ENCODE data around the gene TAS1R3. TPM values are rescaled to one million over a fixed set of nuclear protein-coding genes. Genes with fewer than 3 reads are reported as not detected.

Gene TAS1R3
- total RNA-seq, 1 donor from 2014 or later, result 0.97 TPM

DNA sequence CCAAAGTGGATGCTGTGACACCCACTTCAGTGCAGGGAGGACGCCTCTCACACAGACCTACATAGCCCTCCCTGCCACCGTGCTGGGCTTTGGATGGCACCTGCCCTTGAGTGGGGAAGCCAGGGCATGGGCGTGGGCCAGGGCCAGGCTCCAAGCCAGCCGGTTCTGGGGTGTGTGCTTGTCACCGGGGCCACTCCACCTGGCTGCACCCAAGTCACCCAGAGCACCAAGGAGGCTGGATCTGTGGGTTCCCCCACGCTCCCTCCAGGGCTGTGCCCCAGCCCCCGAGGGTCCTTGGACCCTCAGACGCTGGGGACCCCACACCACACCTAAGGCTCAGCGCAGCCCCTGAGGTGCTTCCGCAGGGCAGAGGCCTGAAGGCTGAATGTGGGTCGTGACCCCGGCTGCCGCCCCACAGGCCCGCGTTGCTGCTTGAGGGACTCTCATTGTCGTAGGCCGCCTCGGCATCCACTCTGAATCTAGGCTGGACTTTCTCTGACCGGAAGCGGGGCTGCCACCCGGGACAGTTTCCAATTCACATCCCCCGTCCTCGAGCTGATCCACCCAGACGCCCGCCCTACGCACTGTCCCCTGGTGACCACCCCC, 25.8 kb downstream of the TAS1R3 start:
- no peaks in the 10 kb centered on the region for H3K27me3 Mint-ChIP-seq (ENCODE audit: unreplicated experiment)
- no peaks in the 10 kb centered on the region for H3K9me3 Mint-ChIP-seq (ENCODE audit: unreplicated experiment)
- peaks cover 70% of the 10 kb centered on the region for H3K4me1 Mint-ChIP-seq (ENCODE audit: unreplicated experiment)
- DNase-seq (ENCODE audit: extremely low spot score, unreplicated experiment), result no peak
- TF ChIP-seq, protein P1, sequence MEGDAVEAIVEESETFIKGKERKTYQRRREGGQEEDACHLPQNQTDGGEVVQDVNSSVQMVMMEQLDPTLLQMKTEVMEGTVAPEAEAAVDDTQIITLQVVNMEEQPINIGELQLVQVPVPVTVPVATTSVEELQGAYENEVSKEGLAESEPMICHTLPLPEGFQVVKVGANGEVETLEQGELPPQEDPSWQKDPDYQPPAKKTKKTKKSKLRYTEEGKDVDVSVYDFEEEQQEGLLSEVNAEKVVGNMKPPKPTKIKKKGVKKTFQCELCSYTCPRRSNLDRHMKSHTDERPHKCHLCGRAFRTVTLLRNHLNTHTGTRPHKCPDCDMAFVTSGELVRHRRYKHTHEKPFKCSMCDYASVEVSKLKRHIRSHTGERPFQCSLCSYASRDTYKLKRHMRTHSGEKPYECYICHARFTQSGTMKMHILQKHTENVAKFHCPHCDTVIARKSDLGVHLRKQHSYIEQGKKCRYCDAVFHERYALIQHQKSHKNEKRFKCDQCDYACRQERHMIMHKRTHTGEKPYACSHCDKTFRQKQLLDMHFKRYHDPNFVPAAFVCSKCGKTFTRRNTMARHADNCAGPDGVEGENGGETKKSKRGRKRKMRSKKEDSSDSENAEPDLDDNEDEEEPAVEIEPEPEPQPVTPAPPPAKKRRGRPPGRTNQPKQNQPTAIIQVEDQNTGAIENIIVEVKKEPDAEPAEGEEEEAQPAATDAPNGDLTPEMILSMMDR (IDR thresholded peaks at IDR 0.05), result no peak
- H3K27ac Mint-ChIP-seq (ENCODE audit: unreplicated experiment), result peak overlapping the region; percentile 90
- H3K36me3 Mint-ChIP-seq (ENCODE audit: unreplicated experiment), result peaks cover 9% of the 10 kb centered on the region
- H3K4me3 Mint-ChIP-seq (ENCODE audit: unreplicated experiment), result peak overlapping the region; percentile 90

DNA sequence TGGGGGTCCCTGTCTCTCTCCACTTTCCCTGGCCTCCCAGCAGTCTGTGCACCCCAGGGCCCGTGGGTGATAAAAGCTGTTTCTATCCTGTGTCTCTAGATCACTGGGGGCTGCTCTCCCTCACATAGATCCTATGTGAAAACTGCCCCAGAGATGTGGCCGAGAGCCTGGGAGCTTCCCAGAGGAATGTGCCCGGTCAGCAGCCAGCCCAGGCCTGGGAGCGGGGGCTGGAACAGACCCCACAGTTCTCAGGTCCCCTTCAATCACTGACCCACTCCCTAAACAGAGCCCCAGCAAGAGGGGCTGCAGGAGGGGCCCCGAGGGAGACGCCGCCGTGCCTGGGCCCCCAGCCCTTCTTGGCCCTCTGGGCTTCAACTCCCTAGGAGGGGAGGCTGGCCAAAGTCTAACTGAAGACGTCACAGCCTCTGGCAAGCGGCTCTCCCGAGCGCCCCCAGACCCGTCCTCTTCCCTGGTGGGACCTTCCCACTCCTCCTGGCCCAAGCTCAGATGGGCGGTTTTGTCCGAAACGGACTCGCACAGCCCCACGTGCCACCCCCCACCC, 26.9 kb downstream of the TAS1R3 start:
- TF ChIP-seq, protein P1 (IDR thresholded peaks at IDR 0.05), result no peak
- peak overlapping the region; percentile 90 for H3K27ac Mint-ChIP-seq (ENCODE audit: unreplicated experiment)
- H3K36me3 Mint-ChIP-seq (ENCODE audit: unreplicated experiment), result peaks cover 4% of the 10 kb centered on the region
- DNase-seq (ENCODE audit: extremely low spot score, unreplicated experiment), result no peak
- H3K4me1 Mint-ChIP-seq (ENCODE audit: unreplicated experiment), result peaks cover 65% of the 10 kb centered on the region
- no peaks in the 10 kb centered on the region for H3K9me3 Mint-ChIP-seq (ENCODE audit: unreplicated experiment)
- no peaks in the 10 kb centered on the region for H3K27me3 Mint-ChIP-seq (ENCODE audit: unreplicated experiment)
- peak overlapping the region; percentile 90 for H3K4me3 Mint-ChIP-seq (ENCODE audit: unreplicated experiment)

DNA sequence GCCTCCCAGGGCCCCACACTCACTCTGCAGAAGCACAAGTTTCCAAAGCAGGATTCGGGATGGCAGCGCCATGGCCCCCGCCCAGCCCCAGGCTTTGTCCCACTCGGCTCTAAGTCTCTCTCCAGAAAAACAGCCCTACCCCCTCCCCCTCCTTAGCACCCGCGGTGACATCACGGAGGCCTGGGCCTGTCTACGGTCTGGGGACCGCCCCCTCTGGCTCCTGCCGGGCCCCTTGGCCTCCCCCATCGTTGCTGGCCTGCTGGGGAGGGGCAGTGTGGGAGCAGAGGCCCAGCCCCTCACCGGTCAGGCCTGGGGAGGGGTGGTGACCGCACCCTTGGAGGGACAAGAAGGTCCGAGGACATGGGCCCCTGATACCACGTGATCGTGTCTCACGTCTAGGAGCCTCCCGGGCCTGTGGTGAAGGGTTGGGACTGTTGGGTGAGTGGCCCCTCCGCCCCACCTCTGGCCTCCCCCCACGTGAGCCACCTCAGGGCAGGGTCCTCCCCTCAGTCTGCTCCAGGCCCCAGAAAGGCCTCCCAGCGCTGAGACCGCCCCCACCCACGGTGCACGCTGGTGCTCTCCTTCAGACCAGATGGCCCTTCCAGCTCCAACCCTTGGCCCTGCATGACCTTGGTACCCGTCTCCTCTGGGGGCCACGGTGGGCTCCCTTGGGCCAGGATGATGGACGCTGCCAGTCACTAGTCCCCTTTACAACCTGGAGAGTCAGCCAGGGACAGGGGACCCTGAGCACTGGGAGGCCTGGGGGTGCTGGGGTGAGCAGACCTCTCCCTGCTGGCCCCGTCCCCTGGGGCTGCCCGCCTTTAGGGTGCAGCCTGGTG, 27.6 kb downstream of the TAS1R3 start, which contains the start of gene MXRA8:
MXRA8 (minus strand) TSS at position 123 of the 839 bp plus-strand sequence; CDS start at position 72, 51 bp downstream.
- Mint-ChIP-seq H3K36me3 (ENCODE audit: unreplicated experiment) (peaks cover 2% of the 10 kb centered on the region), H3K4me3 (ENCODE audit: unreplicated experiment) (peak within 1 kb of the TSS; percentile 90), H3K27me3 (ENCODE audit: unreplicated experiment) (no peaks in the 10 kb centered on the region), H3K4me1 (ENCODE audit: unreplicated experiment) (peaks cover 59% of the 10 kb centered on the region), H3K9me3 (ENCODE audit: unreplicated experiment) (no peaks in the 10 kb centered on the region), H3K27ac (ENCODE audit: unreplicated experiment) (peak within 1 kb of the TSS; percentile 90)
- no peak for DNase-seq (ENCODE audit: extremely low spot score, unreplicated experiment)
- TF ChIP-seq, protein P1 (IDR thresholded peaks at IDR 0.05), result no peak

DNA sequence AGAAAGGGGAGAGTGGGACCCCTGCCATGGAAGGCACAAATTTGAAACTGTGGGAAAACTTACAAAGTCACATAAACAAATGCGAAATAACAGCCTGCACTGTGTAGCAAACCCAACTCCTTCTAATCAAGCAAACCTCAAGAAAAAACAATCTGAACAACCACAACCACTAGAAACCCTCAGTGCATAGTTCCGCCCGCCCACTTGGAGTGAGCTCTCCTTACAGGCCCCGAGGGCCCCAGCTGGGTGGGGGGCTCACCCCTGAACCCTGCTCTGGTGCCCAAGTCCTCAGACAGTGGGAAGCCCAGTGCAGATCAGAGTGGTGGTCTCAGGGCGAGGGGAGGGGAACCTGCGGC, 28.2 kb downstream of the TAS1R3 start:
- TF ChIP-seq, protein P1 (IDR thresholded peaks at IDR 0.05), result no peak
- peak; percentile 95 for DNase-seq (ENCODE audit: extremely low spot score, unreplicated experiment)
- Mint-ChIP-seq H3K4me3 (ENCODE audit: unreplicated experiment) (peak overlapping the region; percentile 90), H3K36me3 (ENCODE audit: unreplicated experiment) (no peaks in the 10 kb centered on the region), H3K9me3 (ENCODE audit: unreplicated experiment) (no peaks in the 10 kb centered on the region), H3K27ac (ENCODE audit: unreplicated experiment) (peak overlapping the region; percentile 90), H3K27me3 (ENCODE audit: unreplicated experiment) (no peaks in the 10 kb centered on the region), H3K4me1 (ENCODE audit: unreplicated experiment) (peaks cover 54% of the 10 kb centered on the region)

Measured in osteocyte (in vitro differentiated cells).